Middle frontal gyrus (tissue), 1 donor: ENCODE results near the gene KRTAP16-1.
A peak's percentile ranks its signal among the peaks of the same experiment; 100 is the strongest.

Experiments
- DNase-seq: peaks from one replicate; pipeline ENCODE4 v3.0.0-alpha.2; 2015; ENCODE audit warnings: low spot score; ENCODE audit errors: extremely low spot score

The KRTAP16-1 gene

GRCh38 chr17:41329279-41329948 is 20.3 kb upstream of the KRTAP16-1 start:
- DNase-seq: no peak

- DNase-seq: no peak
These were observed 19.1 kb upstream of the KRTAP16-1 start for GRCh38 chr17:41328207-41328606.

GRCh38 chr17:41327411-41328120 is 18.5 kb upstream of the KRTAP16-1 start:
- no peak for DNase-seq

- DNase-seq: no peak
These were observed 17.4 kb upstream of the KRTAP16-1 start for GRCh38 chr17:41326173-41327145.

DNA sequence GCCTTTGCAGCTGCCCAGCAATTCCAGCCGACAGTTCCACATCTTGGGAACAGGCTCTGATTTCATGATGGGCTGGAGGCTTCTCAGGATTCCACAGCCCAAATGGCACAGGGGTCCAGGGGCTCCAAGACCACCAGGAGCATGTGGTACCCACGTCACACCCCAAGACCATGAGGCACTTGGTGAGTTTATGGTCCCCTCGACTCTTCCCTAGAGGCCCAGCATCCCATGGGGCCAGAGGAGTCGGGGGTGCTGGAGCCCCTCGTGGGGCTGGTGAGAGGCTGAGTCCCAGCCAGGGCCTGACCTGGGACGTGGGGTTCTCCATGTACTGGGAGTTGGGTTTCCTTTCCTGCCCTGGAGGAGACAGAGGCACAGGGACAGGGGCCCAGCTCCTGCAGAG is 16.5 kb upstream of the KRTAP16-1 start:
- DNase-seq: no peak

GRCh38 chr17:41325126-41325525 is 16.0 kb upstream of the KRTAP16-1 start:
- no peak for DNase-seq

GRCh38 chr17:41324180-41325075 is 15.3 kb upstream of the KRTAP16-1 start:
- no peak for DNase-seq

- DNase-seq: no peak
These were observed 14.1 kb upstream of the KRTAP16-1 start for GRCh38 chr17:41322903-41323895.

DNA sequence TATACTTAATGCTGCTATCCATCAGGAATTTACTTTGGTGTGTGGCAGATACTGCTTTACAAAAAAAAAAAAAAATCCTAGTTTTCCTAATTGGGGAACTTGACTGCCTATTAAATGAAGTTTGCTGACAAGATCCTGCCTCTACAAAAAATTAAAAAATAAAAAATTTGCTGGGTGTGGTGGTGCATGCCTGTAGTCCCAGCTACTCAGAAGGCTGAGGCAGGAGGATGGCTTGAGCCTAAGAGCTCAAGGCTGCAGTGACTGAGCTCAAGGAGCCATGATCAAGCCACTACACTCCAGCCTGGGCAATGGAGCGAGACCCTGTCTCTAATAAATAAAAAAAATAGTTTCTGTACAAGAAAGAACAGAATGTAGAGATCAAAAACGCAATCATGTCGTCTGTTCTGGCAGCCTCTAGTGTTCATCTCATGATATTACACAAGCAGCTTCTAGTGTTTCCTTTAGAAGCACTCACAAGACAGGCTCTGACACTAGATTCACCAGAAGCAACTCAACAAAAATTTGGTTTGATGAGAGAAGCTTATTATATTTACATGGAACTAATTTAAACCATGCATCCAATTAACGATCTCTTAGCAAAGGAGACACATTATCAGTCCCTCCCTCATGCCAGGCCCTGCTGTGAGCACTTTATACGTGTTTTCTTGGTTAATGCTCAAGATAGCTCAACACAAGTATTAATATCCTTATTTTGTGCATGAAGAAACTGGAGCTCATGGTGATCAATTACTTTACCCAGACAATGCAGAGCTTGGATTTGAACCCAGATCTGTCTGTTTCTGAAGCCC is 13.2 kb upstream of the KRTAP16-1 start:
- DNase-seq: no peak

GRCh38 chr17:41318231-41318630 is 9.1 kb upstream of the KRTAP16-1 start:
- DNase-seq: no peak

GRCh38 chr17:41315814-41316445 is 6.8 kb upstream of the KRTAP16-1 start:
- no peak for DNase-seq

- DNase-seq: no peak
These were observed 6.2 kb upstream of the KRTAP16-1 start, which contains the start of gene KRTAP17-1 for GRCh38 chr17:41315204-41315794. Gene KRTAP17-1 (minus strand): TSS chr17:41315710. CDS start chr17:41315650, 60 bp downstream.

DNA sequence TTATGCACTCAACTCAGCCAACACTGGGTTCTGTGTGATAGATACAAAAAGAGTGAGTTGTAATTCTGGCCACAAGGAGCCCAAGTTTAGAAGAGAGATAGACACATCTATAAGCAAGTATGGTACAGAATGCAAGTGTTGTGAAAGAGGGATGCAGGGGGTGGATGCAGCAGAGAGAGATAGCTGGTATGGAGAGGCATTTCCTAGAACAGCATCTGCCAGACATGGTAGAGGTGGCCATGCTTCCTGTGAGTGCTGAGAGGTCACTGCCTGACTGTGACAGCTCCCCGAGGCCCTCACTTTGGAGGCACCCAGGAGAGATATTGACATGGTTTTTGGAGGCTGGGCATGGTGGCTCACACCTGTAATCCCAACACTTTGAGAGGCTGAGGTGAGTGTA is 2.0 kb upstream of the KRTAP16-1 start:
- DNase-seq: no peak

GRCh38 chr17:41308251-41308917 is 725 bp downstream of the KRTAP16-1 start:
- peak; percentile 6 for DNase-seq

- DNase-seq: no peak
These were observed 1.5 kb downstream of the KRTAP16-1 start for GRCh38 chr17:41307647-41308046.

DNA sequence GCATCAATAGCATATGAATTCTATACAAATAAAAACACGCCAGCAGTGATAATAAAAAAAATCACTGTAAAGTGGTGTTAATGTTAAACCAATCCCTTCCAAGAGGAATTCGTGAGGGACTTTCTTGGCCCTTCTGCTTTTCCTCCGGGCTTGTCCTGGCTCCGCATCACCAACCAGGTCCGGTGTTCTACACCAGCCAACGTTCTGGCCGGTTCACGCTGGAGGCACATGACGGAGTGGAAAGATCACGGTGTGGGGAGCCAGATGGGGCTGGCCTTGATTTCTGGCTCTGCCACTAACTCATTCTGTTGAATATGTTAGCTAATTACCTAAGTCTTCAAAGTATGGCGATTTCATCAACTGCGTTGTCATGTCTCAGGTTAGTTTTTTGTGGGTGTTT is 5.0 kb downstream of the KRTAP16-1 start:
- no peak for DNase-seq

- DNase-seq: no peak
These were observed 6.1 kb downstream of the KRTAP16-1 start for GRCh38 chr17:41302981-41303380.
